Smooth muscle cell (in vitro differentiated cells): ENCODE results near the gene WDR45B. TPM values are rescaled to one million over a fixed set of nuclear protein-coding genes. Genes with fewer than 3 reads are reported as not detected.

Experiments used
- DNase-seq: peaks from one replicate; lab custom pipeline; 2025; ENCODE audit not compliant: unreplicated experiment; lab: John Stamatoyannopoulos, UW
- H2AFZ ChIP-seq: fragments of 200-600 bp; sonication (generic); 2 replicates; pipeline ENCODE4 v1.6.0; 2016; ENCODE audit warnings: antibody characterized with exemption, low read depth, mild to moderate bottlenecking
- H3F3A ChIP-seq: fragments of 200-600 bp; sonication (generic); 2 replicates; pipeline ENCODE4 v1.6.0; 2017; ENCODE audit warnings: antibody characterized with exemption, low read depth
- H3K27ac ChIP-seq: fragments of 200-600 bp; sonication (generic); 2 replicates; pipeline ENCODE4 v1.5.1; 2016; ENCODE audit warnings: low read depth, mild to moderate bottlenecking
- H3K27me3 ChIP-seq: fragments of 200-600 bp; sonication (generic); 2 replicates; pipeline ENCODE4 v1.6.1; 2016; ENCODE audit warnings: low read depth, mild to moderate bottlenecking
- H3K36me3 ChIP-seq: fragments of 200-600 bp; sonication (generic); 2 replicates; pipeline ENCODE4 v1.5.1; 2016; ENCODE audit warnings: low read depth
- H3K4me1 ChIP-seq: fragments of 200-600 bp; sonication (generic); 2 replicates; pipeline ENCODE4 v1.5.1; 2016; ENCODE audit warnings: low read depth
- H3K4me2 ChIP-seq: fragments of 200-600 bp; sonication (generic); 2 replicates; pipeline ENCODE4 v1.6.0; 2016; ENCODE audit warnings: mild to moderate bottlenecking
- H3K4me3 ChIP-seq: fragments of 200-600 bp; sonication (generic); 2 replicates; pipeline ENCODE4 v1.5.1; 2016; ENCODE audit warnings: mild to moderate bottlenecking
- H3K79me2 ChIP-seq: fragments of 200-600 bp; sonication (generic); 2 replicates; pipeline ENCODE4 v1.6.0; 2016; ENCODE audit warnings: low read depth, mild to moderate bottlenecking
- H3K9ac ChIP-seq: fragments of 200-600 bp; sonication (generic); 2 replicates; pipeline ENCODE4 v1.6.0; 2016; ENCODE audit warnings: low read depth
- H3K9me3 ChIP-seq: fragments of 200-600 bp; sonication (generic); replicated peaks from 2 replicates; pipeline ENCODE4 v1.5.1; 2016; ENCODE audit warnings: low read depth
- H4K20me1 ChIP-seq: fragments of 200-600 bp; sonication (generic); 2 replicates; pipeline ENCODE4 v1.6.0; 2016; ENCODE audit warnings: low read depth
- WGBS: methylation state at CpG from one replicate; pipeline ENCODE4 v1.1.7; 2016; ENCODE audit warnings: low lambda C conversion rate; 5-methylcytosine and 5-hydroxymethylcytosine counted together
- polyA plus RNA-seq: library from polyadenylated mRNA; unstranded; fragments of >200 nt; fragmentation: Nextera tagmentation; extraction: Ambion mirVana; gene quantifications from 2 replicates; pipeline ENCODE4 v1.2.1, GENCODE V29; 2016
- total RNA-seq: library from RNA; depleted of rRNA; stranded (reverse); fragments of >200 nt; gene quantifications from 2 replicates; pipeline ENCODE4 v1.2.3, GENCODE V29; 2014
- TF ChIP-seq, protein P1 (sequence below): fragments of 200-600 bp; sonication (generic); IDR thresholded peaks from 2 replicates; pipeline ENCODE4 v1.5.1; 2017; ENCODE audit warnings: borderline replicate concordance, mild to moderate bottlenecking, antibody characterized with exemption; ENCODE audit not compliant: insufficient read depth, poor library complexity, severe bottlenecking

Gene WDR45B
- total RNA-seq (76.7 and 94.6 TPM in 2 replicates), polyA plus RNA-seq (73.0 and 80.5 TPM in 2 replicates)

DNA sequence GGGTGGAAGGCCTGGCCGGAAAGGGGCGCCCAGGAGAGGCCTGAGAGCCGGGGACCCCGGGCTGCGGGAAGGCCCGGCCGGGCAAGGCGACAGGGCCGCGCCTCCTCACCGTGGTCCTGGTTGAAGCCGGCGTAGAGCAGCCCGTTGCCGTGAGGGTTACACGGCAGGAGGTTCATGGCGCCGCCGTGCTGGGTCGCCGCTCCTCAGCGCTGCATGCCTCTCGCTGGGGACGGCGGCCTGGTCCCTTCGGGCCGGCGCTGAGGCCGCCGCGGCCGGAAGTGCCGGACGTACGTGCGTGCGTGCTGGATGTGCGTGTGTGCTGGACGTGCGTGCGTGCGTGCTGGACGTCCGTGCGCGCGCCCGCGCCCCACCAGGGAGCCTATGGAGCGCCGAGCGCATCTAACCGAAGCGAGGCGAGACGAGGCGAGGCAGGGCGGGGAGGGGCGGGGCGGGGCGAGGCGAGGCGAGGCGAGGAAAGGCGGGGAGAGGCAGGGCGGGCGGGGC is at the start of gene WDR45B:
TSS of gene WDR45B (minus strand) at position 280 of the 504 bp plus-strand sequence. CDS start at position 176, 104 bp downstream.
- Histone ChIP-seq H3F3A (no peaks in the 10 kb centered on the region), H3K9ac (peak within 1 kb of the TSS; percentile 97), H3K36me3 (no peaks in the 10 kb centered on the region), H3K9me3 (no peaks in the 10 kb centered on the region), H2AFZ (no peak within 1 kb of the TSS), H3K4me3 (peak within 1 kb of the TSS; percentile 82), H3K27ac (peak within 1 kb of the TSS; percentile 92), H3K27me3 (no peaks in the 10 kb centered on the region), H3K4me1 (peaks cover 5% of the 10 kb centered on the region), H3K79me2 (peaks cover 48% of the 10 kb centered on the region), H3K4me2 (peak within 1 kb of the TSS; percentile 99), H4K20me1 (peaks cover 47% of the 10 kb centered on the region)
- DNase-seq = peak; percentile 75
- 0% methylated on average over 26 of the region's 67 CpGs for WGBS
- TF ChIP-seq, protein P1, sequence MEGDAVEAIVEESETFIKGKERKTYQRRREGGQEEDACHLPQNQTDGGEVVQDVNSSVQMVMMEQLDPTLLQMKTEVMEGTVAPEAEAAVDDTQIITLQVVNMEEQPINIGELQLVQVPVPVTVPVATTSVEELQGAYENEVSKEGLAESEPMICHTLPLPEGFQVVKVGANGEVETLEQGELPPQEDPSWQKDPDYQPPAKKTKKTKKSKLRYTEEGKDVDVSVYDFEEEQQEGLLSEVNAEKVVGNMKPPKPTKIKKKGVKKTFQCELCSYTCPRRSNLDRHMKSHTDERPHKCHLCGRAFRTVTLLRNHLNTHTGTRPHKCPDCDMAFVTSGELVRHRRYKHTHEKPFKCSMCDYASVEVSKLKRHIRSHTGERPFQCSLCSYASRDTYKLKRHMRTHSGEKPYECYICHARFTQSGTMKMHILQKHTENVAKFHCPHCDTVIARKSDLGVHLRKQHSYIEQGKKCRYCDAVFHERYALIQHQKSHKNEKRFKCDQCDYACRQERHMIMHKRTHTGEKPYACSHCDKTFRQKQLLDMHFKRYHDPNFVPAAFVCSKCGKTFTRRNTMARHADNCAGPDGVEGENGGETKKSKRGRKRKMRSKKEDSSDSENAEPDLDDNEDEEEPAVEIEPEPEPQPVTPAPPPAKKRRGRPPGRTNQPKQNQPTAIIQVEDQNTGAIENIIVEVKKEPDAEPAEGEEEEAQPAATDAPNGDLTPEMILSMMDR = no peak

DNA sequence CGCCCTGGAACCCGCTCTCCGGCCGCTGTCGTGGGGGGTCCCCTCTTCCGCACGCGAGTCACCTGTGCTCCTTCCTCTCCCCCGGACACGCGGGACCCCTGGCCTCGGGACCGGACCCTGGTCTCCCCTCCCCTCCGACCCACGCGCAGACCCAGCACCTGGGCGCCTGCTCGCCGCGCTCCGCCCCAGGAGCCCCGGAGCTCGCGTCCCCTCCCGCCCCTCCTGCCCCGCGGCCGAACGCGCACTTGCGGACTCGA is 49.5 kb upstream of the WDR45B start:
- Histone ChIP-seq H3K4me1 (peaks cover 7% of the 10 kb centered on the region), H3K79me2 (peaks cover 13% of the 10 kb centered on the region), H2AFZ (peak overlapping the region; percentile 72), H3K9me3 (no peaks in the 10 kb centered on the region), H4K20me1 (no peaks in the 10 kb centered on the region), H3F3A (no peaks in the 10 kb centered on the region), H3K36me3 (no peaks in the 10 kb centered on the region), H3K4me3 (peak overlapping the region; percentile 86), H3K4me2 (peak overlapping the region; percentile 99), H3K27ac (no peak overlapping the region), H3K9ac (no peak overlapping the region), H3K27me3 (no peaks in the 10 kb centered on the region)
- WGBS = 9% methylated on average over 11 of the region's 32 CpGs
- DNase-seq = no peak
- TF ChIP-seq, protein P1 = no peak

DNA sequence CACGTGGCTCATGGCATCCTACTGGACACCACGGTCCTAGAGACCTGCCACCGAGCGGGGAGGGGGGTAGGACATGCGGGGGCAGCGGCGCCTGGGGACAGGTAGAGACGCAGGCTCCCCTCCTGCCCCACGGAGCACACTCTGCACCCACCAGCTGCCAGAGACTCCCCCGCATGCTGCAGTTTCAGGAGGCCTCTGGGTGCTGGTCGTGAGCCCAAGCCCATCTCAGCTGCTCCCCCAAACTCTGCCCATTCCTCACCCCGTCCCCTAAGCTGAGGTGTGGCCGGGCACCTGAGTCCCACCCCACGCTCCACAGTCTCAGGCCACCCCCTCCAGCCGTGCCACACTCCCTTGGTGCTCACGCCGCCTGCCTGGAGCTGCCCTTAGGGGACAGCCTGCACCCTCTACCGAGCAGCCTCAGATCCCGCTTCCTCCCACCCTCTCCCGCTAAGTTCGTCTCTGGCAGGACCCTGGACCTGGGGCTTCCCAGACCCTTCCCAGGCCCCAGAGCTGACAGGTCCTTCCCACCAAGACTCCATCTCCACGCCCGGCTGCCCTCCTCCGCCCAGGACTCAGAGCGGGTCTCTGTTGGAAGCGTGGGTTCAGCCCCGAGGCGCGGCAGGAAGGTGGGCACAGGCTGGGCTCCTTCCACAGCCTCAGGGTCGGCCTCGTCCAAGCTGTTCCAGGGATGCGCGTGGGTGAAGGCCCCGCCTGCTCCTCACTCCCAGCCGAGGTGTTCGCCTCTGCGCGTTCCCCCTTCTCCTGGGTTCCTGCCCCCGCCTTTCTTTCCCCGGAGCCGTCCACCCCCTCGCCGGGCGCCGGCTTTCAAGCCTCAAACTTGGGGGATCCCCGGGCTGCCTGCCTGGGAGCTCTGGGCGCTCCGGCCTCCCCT is 48.9 kb upstream of the WDR45B start:
- Histone ChIP-seq H3K36me3 (no peaks in the 10 kb centered on the region), H3K27ac (no peak overlapping the region), H2AFZ (peak overlapping the region; percentile 72), H3K4me3 (peak overlapping the region; percentile 86), H3K27me3 (no peaks in the 10 kb centered on the region), H4K20me1 (no peaks in the 10 kb centered on the region), H3K9ac (no peak overlapping the region), H3F3A (no peaks in the 10 kb centered on the region), H3K4me2 (peak overlapping the region; percentile 99), H3K9me3 (no peaks in the 10 kb centered on the region), H3K4me1 (peaks cover 7% of the 10 kb centered on the region), H3K79me2 (peaks cover 13% of the 10 kb centered on the region)
- TF ChIP-seq, protein P1 = no peak
- DNase-seq = no peak
- 35% methylated on average over 48 of the region's 48 CpGs for WGBS
